ENCODE results near the gene CLMP.

CLMP gene

DNA sequence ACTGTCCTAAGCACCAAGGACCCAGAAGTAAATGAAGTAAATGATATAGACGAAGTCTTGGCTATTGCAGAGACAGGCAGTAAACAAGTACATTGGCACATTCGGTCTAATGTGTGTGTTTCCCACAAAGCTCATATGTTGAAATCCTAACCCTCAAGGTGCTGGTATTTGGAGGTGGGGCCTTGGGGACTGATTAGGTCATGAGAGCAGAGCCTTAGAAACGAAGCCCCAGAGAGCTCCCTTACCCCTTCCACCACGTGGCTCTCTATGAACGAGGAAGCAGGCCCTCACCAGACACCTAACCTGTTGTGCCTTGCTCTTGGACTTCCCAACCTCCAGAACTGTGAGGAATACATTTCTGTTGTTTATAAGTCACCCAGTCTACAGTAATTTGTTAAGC lies 14.9 kb downstream of the CLMP start:
- TF ChIP-seq, protein P1, sequence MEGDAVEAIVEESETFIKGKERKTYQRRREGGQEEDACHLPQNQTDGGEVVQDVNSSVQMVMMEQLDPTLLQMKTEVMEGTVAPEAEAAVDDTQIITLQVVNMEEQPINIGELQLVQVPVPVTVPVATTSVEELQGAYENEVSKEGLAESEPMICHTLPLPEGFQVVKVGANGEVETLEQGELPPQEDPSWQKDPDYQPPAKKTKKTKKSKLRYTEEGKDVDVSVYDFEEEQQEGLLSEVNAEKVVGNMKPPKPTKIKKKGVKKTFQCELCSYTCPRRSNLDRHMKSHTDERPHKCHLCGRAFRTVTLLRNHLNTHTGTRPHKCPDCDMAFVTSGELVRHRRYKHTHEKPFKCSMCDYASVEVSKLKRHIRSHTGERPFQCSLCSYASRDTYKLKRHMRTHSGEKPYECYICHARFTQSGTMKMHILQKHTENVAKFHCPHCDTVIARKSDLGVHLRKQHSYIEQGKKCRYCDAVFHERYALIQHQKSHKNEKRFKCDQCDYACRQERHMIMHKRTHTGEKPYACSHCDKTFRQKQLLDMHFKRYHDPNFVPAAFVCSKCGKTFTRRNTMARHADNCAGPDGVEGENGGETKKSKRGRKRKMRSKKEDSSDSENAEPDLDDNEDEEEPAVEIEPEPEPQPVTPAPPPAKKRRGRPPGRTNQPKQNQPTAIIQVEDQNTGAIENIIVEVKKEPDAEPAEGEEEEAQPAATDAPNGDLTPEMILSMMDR (IDR thresholded peaks at IDR 0.05; ENCODE audit: low read length, missing control alignments): no peak
- H3K4me3 ChIP-seq (replicated peaks; ENCODE audit: low read depth, low read length): no peak overlapping the region

DNA sequence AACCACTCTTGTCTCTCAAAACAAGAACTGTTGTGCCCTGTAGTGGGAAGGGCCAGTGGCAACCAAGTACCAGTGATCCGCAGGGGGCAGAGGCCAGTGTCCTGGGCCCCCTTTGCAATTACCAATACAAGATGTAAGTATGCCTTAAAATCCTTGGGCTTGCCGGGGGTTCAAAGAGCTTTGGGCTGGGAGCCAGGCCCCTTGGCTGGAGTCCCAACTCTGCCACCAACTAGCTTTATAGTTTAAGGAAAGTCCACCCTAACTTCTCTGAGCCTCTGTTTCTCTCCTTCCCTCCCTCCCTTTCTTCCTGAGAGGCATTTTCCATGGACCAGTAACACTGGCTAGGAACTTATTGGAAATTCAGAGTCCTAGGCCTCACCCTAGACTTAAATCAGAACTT lies 15.5 kb downstream of the CLMP start:
- DNase-seq (ENCODE audit: low read depth): no peak
- H3K4me3 ChIP-seq (replicated peaks; ENCODE audit: low read depth, low read length): no peak overlapping the region
- TF ChIP-seq, protein P1 (IDR thresholded peaks at IDR 0.05; ENCODE audit: low read length, missing control alignments): no peak

More for the DNA sequence above, 14.9 kb downstream of the CLMP start:
- DNase-seq (ENCODE audit: low read depth): peak; percentile 46

DNA sequence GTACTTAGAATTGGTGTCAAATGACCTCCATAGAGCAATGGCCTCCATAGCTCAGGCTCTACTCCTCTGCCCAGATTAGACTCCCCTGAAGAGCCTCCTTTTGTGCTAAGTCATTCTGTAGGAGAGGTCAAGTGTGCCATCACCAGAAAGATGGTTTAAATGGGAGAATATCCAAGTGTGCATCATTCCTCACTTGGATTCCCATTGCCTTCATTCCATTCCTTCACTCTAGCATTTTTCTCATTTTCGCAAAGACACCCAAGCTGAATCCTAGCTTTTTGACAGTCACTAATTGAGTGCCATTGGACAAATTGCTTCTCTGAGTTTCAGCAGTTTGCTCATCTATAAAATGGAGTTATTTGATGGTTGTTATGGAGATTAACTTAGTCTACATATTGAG lies 16.9 kb downstream of the CLMP start:
- TF ChIP-seq, protein P1 (IDR thresholded peaks at IDR 0.05; ENCODE audit: low read length, missing control alignments): no peak
- no peak for DNase-seq (ENCODE audit: low read depth)
- H3K4me3 ChIP-seq (replicated peaks; ENCODE audit: low read depth, low read length): no peak overlapping the region

DNA sequence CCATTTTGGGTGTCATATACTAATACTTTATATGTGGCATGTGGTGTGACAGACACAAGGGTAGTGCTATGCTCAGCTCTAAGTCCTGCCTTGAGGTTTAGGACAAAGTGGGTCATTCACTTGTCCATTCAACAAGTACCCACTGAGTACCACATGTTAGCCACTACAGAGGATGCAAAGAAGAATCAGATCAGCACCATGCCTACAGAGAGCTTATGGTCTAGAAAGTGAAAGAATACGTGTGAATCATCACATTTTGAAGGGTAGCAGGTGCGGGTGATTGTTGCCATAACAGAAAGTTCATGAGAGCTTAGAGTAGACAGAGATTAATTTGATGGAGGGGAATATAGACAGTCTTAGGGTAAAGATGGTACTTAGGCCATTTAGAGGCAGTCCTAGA lies 18.3 kb downstream of the CLMP start:
- TF ChIP-seq, protein P1 (IDR thresholded peaks at IDR 0.05; ENCODE audit: low read length, missing control alignments): no peak
- H3K4me3 ChIP-seq (replicated peaks; ENCODE audit: low read depth, low read length): no peak overlapping the region
- no peak for DNase-seq (ENCODE audit: low read depth)

DNA sequence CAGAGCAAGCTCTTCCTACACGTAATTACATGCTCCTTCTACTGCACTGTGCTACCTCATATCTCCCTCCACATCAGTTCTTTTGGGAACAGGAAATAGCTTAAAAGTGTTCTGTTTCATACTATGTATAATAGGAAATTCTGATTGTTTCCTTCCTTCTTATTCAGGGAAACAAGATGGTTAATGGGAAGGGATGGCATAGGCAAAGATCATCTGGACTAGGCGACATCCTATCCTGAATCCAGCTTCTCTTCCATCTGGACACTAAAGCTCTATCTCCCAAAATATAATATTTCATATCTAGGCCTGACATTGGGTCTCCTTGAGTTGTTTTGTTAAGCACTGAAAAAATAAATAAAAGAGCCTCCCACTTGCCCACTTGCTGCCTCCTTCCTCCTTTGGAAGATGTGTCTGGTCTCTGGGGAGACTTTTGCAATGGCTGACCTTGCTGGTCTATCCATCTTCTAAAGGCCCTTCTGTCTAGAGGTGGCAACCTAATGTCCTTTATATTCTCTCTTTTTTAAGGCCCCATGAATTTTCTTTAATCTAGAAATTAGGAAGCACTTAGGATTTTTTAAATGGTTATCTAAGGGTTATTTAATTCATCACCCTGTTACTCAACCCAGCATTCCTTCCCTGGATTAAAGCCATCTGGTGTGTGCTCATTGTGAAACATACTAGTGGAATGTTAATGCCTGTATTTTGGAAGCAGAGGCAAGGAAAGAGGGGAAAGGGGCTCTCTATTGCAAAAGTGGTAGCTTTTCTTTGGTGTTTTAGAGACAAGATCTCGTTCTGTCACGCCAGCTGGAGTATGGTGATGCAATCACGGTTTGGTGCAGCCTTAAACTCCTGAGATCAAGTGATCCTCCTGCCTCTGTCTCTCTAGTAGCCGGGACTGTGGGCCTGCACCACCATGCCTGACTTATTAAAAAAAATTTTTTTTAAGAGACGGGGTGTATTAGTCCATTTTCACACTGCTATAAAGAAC lies 20.6 kb downstream of the CLMP start:
- TF ChIP-seq, protein P1 (IDR thresholded peaks at IDR 0.05; ENCODE audit: low read length, missing control alignments): no peak
- peak; percentile 97 for DNase-seq (ENCODE audit: low read depth)
- no peak overlapping the region for H3K4me3 ChIP-seq (replicated peaks; ENCODE audit: low read depth, low read length)

DNA sequence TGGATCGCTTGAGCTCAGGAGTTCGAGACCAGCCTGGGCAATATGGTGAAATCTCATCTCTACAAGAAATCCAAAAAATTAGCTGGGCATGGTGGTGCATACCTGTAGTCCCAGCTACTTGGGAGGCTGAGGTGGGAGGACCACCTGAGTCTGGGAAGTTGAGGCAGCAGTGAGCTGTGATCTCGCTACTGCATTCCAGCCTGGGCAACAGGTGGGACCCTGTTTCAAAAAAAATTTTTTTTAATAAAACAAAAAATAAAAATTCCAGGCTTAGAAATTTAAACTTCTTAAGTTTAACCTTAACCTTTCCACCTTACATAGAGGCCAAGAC lies 21.2 kb downstream of the CLMP start:
- H3K4me3 ChIP-seq (replicated peaks; ENCODE audit: low read depth, low read length): no peak overlapping the region
- DNase-seq (ENCODE audit: low read depth): no peak
- TF ChIP-seq, protein P1 (IDR thresholded peaks at IDR 0.05; ENCODE audit: low read length, missing control alignments): no peak

Data from fibroblast of pulmonary artery (primary cell).